Upper lobe of right lung (tissue), 1 donor: ENCODE results near the gene ADAM22. TPM values are rescaled to one million over a fixed set of nuclear protein-coding genes. Genes with fewer than 3 reads are reported as not detected.

Experiments
- ATAC-seq: fragments of 200-7000 bp; cut with Tn5 transposase; one replicate; pipeline ENCODE4 v1.9.1; 2020; ENCODE audit warnings: mild to moderate bottlenecking, moderate library complexity
- DNase-seq: peaks from one replicate; pipeline ENCODE4 v3.0.0-alpha.2; 2020
- H3K27ac ChIP-seq: fragments of 200-600 bp; one replicate; pipeline ENCODE4 v1.8.0; 2022
- H3K27me3 ChIP-seq: fragments of 200-600 bp; one replicate; pipeline ENCODE4 v1.8.0; 2022; ENCODE audit warnings: mild to moderate bottlenecking
- H3K36me3 ChIP-seq: fragments of 200-600 bp; one replicate; pipeline ENCODE4 v1.8.0; 2022
- H3K4me1 ChIP-seq: fragments of 200-600 bp; one replicate; pipeline ENCODE4 v1.8.0; 2022
- H3K4me3 ChIP-seq: fragments of 200-600 bp; one replicate; pipeline ENCODE4 v1.8.0; 2022; ENCODE audit warnings: mild to moderate bottlenecking
- H3K9me3 ChIP-seq: fragments of 200-600 bp; one replicate; pipeline ENCODE4 v1.8.0; 2022
- CTCF ChIP-seq: fragments of 200-600 bp; IDR thresholded peaks from one replicate; pipeline ENCODE4 v1.8.0; 2022; ENCODE audit warnings: antibody characterized with exemption
- intact Hi-C: fragments of 100-400 bp; cut with DNase I; formaldehyde crosslinking; loops from one replicate; pipeline ENCODE4 v1.11.0; 2022
- total RNA-seq: library from RNA; stranded (reverse); fragmentation: NEBNext Ultra II Directional; extraction: Animal tissue kit (Norgen Biotek cat#: 25700); gene quantifications from one replicate; pipeline ENCODE4 v1.2.1, GENCODE V29; 2021
- donor health status: DM: no; HTN: yes; CAD: no; lungs with severe emphysema.

Gene ADAM22
- total RNA-seq, 1 donor from 2014 or later: 4.3 TPM

GRCh38 chr7:88121335-88121734, 187.3 kb downstream of the ADAM22 start:
- no peak for TF ChIP-seq CTCF
- DNase-seq: no peak
- intact Hi-C loops: no loop called here

GRCh38 chr7:88127637-88128290, 193.7 kb downstream of the ADAM22 start:
- ATAC-seq (no peak), DNase-seq (no peak)
- Histone ChIP-seq H3K9me3 (no peaks in the 10 kb centered on the region), H3K4me3 (no peak overlapping the region), H3K27ac (no peak overlapping the region), H3K36me3 (no peaks in the 10 kb centered on the region), H3K27me3 (no peaks in the 10 kb centered on the region), H3K4me1 (no peaks in the 10 kb centered on the region)
- TF ChIP-seq CTCF: no peak
- intact Hi-C loops: no loop called here

More at GRCh38 chr7:88121335-88121734, 187.3 kb downstream of the ADAM22 start:
- H3K4me1 ChIP-seq: no peaks in the 10 kb centered on the region
- H3K27ac ChIP-seq: no peak overlapping the region
- no peaks in the 10 kb centered on the region for H3K36me3 ChIP-seq
- no peaks in the 10 kb centered on the region for H3K27me3 ChIP-seq
- no peaks in the 10 kb centered on the region for H3K9me3 ChIP-seq
- H3K4me3 ChIP-seq: no peak overlapping the region
- ATAC-seq: peak; percentile 53

GRCh38 chr7:88132725-88133124, 198.7 kb downstream of the ADAM22 start:
- Histone ChIP-seq H3K4me1 (no peaks in the 10 kb centered on the region), H3K27me3 (no peaks in the 10 kb centered on the region), H3K9me3 (no peaks in the 10 kb centered on the region), H3K27ac (no peak overlapping the region), H3K36me3 (no peaks in the 10 kb centered on the region), H3K4me3 (no peak overlapping the region)
- DNase-seq (no peak), ATAC-seq (no peak)
- no peak for TF ChIP-seq CTCF
- intact Hi-C loops: no loop called here

- ATAC-seq (peak; percentile 54), DNase-seq (no peak)
- Histone ChIP-seq H3K36me3 (no peaks in the 10 kb centered on the region), H3K9me3 (no peaks in the 10 kb centered on the region), H3K4me1 (no peaks in the 10 kb centered on the region), H3K27ac (no peak overlapping the region), H3K27me3 (no peaks in the 10 kb centered on the region), H3K4me3 (no peak overlapping the region)
- intact Hi-C loops: no loop called here
- TF ChIP-seq CTCF: no peak
Measured at GRCh38 chr7:88140947-88141346, 206.9 kb downstream of the ADAM22 start.

GRCh38 chr7:88141479-88141878, 207.4 kb downstream of the ADAM22 start:
- H3K27ac ChIP-seq: no peak overlapping the region
- no peak for TF ChIP-seq CTCF

GRCh38 chr7:88141953-88142352, 207.9 kb downstream of the ADAM22 start:
- no peaks in the 10 kb centered on the region for H3K4me1 ChIP-seq
- H3K9me3 ChIP-seq: no peaks in the 10 kb centered on the region
- H3K27ac ChIP-seq: no peak overlapping the region
- no peak for DNase-seq
- H3K27me3 ChIP-seq: no peaks in the 10 kb centered on the region
- H3K36me3 ChIP-seq: no peaks in the 10 kb centered on the region
- intact Hi-C loops: no loop called here
- ATAC-seq: no peak
- TF ChIP-seq CTCF: no peak
- H3K4me3 ChIP-seq: no peak overlapping the region

More at GRCh38 chr7:88141479-88141878, 207.4 kb downstream of the ADAM22 start:
- H3K4me1 ChIP-seq: no peaks in the 10 kb centered on the region
- DNase-seq (no peak), ATAC-seq (no peak)
- H3K9me3 ChIP-seq: no peaks in the 10 kb centered on the region
- H3K36me3 ChIP-seq: no peaks in the 10 kb centered on the region
- no peaks in the 10 kb centered on the region for H3K27me3 ChIP-seq
- H3K4me3 ChIP-seq: no peak overlapping the region
- intact Hi-C loops: no loop called here
